Dermis lymphatic vessel endothelial cell (primary cell): ENCODE measurements around the gene OBI1. TPM values are rescaled to one million over a fixed set of nuclear protein-coding genes. Genes with fewer than 3 reads are reported as not detected.

Experiments
- total RNA-seq: library from RNA; depleted of rRNA; stranded (reverse); fragments of >200 nt; gene quantifications from 2 replicates; pipeline ENCODE4 v1.2.1, GENCODE V29; 2014

Gene OBI1
- 21.8 and 29.7 TPM in 2 replicates for total RNA-seq

DNA sequence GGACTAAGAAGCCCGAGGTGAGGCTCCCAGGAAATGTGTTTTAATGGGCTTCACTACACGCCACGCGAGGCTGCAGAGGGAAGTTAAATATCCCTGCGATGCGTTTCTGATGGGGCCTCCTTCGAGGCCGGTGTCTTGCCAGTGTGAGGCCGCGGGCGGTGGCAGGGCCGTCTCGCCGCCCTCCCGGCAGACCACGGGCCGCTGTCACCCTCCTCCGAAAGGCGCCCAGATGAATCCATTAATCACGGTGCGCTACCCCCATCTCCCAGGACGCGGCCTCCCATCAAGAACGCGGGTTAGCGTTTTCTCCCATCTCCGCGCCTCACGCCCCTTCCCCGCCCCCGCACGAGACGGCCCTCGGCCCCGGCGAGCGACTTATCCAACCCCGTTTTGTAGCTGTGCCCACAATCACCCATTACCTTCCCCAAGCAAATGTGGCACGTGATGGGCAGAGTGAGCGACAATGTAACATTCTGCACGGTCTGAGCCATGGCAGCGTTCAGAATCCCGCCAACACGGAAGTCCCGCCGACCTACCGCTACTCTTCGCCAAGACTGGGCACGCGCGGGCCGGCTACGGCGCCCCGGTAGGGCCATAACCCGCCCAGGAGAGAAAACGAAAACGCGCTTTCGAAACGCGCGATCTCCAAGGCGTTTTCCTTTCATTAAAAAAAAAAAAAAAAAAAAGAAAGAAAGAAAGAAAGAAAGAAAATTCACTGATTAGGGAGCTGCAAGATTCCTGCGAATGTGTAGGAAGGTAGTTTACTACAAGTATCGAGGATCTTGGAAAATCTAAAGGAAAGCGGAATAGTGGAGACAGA is at the start of gene OBI1:
Gene OBI1, minus strand, starts transcription at position 526 of the 820 bp plus-strand sequence. Its CDS starts 35 bp downstream, at position 491.

DNA sequence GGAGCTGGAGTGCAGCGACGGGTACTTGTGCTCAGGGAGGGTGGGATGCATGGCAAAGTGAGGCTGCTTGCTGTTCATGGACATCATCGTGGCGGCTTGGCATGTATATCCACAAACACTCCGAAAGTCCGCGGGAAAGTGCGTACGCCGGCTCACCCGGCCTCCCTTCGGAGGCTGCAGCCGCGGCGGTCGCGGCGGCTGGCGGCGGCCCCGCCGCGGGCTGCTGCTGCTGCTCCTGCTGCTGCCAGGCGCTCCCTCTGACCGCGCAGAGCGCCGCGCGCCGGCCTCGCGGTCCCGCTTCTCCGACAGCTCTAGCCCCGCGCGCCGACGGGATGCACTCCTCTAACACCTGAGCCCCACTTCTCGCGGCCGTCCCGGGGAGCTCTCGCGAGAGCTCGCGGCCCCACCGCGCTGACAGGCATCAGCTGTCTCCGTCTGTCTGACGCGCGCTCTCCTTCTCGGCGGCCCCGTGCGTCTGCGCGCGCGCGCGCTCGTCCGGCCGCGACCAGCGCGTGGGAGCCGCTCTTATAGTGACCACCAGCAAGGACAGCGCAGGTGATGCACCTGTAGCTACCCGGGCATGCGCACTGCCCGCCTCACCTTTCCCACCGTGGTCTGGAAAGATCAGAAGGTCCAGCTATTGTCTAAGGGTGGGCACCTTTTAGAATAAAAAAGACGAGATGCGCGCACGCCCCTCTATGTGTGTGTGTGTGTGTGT is 55.6 kb downstream of the OBI1 start, which contains the start of gene POU4F1:
Gene POU4F1, minus strand, starts transcription at position 313 of the 718 bp plus-strand sequence. Its CDS starts 226 bp downstream, at position 87.

Other genes starting within 250 kb of the OBI1 start
- gene POU4F1, start 55.6 kb downstream of the OBI1 start, total RNA-seq, result 0.11 and 0.26 TPM in 2 replicates